Lower lobe of right lung (tissue), 1 donor: ENCODE results near the gene KRTAP25-1. TPM values are rescaled to one million over a fixed set of nuclear protein-coding genes. Genes with fewer than 3 reads are reported as not detected.

Experiments used
- total RNA-seq: library from RNA; stranded (reverse); fragmentation: NEBNext Ultra II Directional; extraction: Animal tissue kit (Norgen Biotek cat#: 25700); gene quantifications from one replicate; pipeline ENCODE4 v1.2.1, GENCODE V29; 2021
- donor health status: DM: no; HTN: yes; CAD: no; lungs with severe emphysema.

Gene KRTAP25-1
- total RNA-seq, 1 donor from 2014 or later = not detected

Other genes starting within 250 kb of the KRTAP25-1 start
- gene CLDN17, start 122.7 kb downstream of the KRTAP25-1 start, total RNA-seq = not detected
- 2.9 TPM for gene CLDN8, start 73.4 kb downstream of the KRTAP25-1 start, total RNA-seq
- gene KRTAP24-1, start 6.6 kb downstream of the KRTAP25-1 start, total RNA-seq = not detected
- gene KRTAP26-1, start 30.8 kb upstream of the KRTAP25-1 start, total RNA-seq = not detected
- gene KRTAP27-1, start 48.2 kb upstream of the KRTAP25-1 start, total RNA-seq = not detected
- not detected for gene KRTAP23-1, start 59.1 kb upstream of the KRTAP25-1 start, total RNA-seq
- gene KRTAP13-2, start 82.8 kb upstream of the KRTAP25-1 start, total RNA-seq = not detected
- not detected for gene KRTAP13-1, start 106.5 kb upstream of the KRTAP25-1 start, total RNA-seq
- not detected for gene KRTAP13-3, start 136.4 kb upstream of the KRTAP25-1 start, total RNA-seq
- not detected for gene KRTAP13-4, start 140.7 kb upstream of the KRTAP25-1 start, total RNA-seq
- gene KRTAP15-1, start 150.8 kb upstream of the KRTAP25-1 start, total RNA-seq = not detected
- gene KRTAP19-1, start 190.9 kb upstream of the KRTAP25-1 start, total RNA-seq = not detected
- gene KRTAP19-2, start 197.9 kb upstream of the KRTAP25-1 start, total RNA-seq = not detected
- not detected for gene KRTAP19-3, start 202.5 kb upstream of the KRTAP25-1 start, total RNA-seq
- not detected for gene KRTAP19-4, start 207.7 kb upstream of the KRTAP25-1 start, total RNA-seq
- gene KRTAP19-5, start 212.6 kb upstream of the KRTAP25-1 start, total RNA-seq = not detected